GM18498 (cell line): ENCODE data around the gene NBEAL2.

ENCODE experiments used
- ATAC-seq: cut with Tn5 transposase; IDR thresholded peaks from one replicate; pipeline ENCODE4 v1.9.1; 2021; ENCODE audit warnings: mild to moderate bottlenecking, moderate library complexity; ENCODE audit not compliant: unreplicated experiment

Gene NBEAL2, protein sequence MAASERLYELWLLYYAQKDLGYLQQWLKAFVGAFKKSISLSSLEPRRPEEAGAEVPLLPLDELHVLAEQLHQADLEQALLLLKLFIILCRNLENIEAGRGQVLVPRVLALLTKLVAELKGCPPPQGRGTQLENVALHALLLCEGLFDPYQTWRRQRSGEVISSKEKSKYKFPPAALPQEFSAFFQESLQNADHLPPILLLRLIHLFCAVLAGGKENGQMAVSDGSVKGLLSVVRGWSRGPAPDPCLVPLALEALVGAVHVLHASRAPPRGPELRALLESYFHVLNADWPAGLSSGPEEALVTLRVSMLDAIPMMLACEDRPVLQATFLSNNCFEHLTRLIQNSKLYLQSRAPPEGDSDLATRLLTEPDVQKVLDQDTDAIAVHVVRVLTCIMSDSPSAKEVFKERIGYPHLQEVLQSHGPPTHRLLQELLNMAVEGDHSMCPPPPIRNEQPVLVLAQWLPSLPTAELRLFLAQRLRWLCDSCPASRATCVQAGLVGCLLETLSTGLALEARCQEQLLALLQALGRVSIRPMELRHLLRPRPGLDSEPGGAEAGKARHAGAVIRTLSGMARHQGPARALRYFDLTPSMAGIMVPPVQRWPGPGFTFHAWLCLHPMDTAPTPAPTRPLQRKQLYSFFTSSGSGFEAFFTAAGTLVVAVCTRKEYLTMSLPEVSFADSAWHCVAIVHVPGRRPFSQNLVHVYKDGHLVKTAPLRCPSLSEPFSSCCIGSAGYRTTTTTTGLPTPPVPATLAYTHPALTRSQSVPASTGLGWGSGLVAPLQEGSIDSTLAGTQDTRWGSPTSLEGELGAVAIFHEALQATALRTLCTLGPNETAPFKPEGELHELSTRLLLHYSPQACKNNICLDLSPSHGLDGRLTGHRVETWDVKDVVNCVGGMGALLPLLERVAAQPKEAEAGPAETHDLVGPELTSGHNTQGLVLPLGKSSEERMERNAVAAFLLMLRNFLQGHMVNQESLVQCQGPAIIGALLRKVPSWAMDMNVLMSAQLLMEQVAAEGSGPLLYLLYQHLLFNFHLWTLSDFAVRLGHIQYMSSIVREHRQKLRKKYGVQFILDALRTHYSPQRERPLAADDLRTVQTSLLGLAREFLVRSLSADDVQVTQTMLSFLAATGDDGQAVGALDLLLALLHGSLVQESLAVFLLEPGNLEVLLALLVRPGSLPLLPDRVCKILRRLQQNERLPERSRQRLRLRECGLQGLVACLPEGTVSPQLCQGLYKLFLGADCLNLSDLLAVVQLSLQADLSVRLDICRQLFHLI (N-terminal part only)

DNA sequence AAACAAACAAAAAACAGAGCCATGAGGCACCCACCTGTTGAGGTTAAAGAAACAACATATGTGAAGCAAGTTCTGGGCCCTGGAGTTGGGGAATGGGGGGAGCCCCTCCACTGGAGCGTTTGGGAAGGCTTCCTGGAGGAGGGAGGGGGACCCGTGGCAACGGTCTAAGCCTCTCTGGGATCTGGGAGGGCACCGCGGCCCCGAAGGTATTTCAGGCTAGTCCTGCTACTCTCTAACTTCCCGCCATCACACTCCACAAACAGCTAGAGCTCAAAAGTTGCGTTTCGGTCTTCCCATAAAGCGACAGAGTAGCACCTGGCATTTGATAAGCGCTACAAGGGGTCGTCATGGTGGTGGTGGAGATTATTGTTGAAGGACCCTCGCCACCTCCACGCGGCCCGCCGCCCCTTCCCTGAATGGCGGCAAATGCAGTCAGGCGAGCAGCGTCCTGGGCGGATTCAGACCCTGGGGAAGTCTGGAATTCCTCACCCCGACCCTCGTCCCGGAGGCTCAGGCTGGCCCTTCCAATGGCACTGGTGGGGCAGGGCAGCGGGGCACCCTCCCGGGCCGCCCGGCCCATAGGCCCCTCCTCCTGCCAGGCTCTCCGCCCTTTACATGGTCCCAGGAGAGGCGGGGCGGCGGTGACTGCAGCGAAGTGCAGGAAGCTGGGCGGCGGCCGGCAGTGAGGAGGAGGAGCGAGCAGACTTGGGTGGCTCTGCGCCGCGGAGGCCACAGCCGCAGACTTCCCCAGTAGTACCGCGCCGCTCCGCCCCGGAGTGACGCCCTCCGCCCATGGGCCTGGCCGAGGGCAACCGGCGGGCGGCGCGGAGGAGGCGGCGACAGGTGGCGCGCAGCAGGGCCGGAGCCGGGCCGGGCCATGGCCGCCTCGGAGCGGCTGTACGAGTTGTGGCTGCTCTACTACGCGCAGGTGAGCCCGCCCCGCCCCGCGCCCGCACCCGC is at the start of gene NBEAL2:
NBEAL2 (plus strand) TSS at position 682 of the 960 bp plus-strand sequence; CDS start at position 878, 196 bp downstream.
- peak; percentile 73 for ATAC-seq

DNA sequence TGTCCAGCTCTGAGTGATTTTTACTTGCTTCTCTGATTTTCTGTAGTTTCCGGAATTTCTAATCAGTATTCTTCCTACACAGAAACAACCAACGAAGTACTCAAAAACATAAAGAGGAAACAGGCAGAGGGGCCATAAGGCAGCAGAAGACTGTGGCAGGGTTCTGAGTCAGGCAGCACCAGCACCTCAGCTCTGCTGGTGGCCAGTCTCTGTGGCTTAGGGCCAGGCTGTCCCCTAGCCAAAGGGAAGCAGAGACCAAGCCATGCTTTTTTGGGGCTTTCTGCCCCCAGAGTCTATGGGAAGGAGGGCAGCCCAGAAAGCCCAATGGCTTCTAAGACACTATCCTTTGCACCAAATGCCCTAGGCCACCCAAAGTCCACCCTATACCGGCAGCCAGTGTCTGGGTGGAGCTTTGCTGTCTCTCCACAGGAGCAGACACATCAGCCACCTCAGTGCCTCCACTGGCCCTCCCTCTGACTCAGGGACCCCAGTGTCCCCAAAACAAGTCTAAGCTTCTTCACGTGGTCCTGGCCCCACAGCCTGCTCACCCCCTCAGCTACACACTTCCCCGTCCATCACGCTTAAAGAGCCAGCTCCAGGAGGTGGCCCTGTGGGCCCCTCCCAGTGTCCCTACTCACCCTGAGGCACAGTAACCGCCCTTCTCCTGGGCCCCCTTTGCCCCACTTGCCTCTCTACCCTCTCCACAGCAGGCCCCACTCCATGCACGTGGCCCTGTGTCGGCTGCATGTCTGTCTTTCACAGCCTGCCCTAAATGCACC is 49.1 kb upstream of the NBEAL2 start:
- ATAC-seq: no peak

DNA sequence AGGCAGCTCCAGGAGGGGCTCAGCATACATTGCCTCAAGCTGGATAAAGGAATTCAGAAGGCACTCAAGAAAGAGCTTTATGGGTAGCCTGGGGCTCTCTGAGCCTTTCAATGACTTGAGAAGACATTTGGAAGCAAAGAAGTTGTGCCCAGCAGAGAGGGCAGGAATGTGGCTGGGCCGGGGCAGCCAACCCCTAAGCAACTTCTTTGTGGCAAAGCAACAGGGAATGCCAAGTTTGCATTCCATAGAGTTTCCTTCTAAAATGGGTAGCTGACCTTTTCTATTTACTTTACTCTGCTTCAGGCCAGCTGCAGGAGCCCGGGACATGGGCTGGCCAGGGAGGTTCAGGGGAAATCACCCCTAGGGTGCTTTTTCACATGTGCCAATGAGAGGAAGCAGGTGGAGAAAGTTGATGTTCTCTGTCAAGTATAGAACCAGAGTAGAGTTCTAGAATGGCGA is 48.5 kb upstream of the NBEAL2 start:
- ATAC-seq: no peak

DNA sequence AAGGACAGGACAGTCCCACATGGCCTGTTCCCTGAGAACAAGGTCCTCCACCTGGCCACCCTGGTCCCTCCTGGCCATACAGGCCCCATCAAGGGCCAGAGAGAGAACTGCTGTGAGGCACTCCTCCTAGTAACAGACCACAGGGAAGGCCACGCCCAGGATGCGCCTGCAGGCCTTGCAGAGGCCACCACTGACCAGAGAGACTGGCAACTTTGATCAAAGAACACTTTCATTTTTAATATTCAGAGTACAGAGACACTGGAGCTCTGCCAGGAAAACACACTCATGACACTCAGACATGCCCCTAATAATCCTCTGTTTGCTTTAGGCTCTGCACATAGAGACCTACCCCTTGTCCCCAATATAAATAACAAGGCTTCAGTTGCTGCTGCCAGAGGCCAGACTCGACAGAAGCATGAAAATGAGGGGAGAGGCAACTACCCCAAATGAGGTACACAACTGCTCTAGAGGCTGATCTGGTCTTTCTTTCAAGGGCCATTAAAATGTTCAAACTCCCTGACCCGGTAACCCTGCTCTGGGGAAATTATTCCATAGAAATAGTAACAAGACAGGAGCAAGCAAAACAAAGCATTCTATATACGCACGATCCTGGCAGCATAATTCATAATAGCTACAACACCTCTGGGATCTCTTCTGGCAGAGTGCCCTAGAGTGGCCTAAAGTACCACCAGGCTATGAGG is 47.7 kb upstream of the NBEAL2 start:
- ATAC-seq: no peak

DNA sequence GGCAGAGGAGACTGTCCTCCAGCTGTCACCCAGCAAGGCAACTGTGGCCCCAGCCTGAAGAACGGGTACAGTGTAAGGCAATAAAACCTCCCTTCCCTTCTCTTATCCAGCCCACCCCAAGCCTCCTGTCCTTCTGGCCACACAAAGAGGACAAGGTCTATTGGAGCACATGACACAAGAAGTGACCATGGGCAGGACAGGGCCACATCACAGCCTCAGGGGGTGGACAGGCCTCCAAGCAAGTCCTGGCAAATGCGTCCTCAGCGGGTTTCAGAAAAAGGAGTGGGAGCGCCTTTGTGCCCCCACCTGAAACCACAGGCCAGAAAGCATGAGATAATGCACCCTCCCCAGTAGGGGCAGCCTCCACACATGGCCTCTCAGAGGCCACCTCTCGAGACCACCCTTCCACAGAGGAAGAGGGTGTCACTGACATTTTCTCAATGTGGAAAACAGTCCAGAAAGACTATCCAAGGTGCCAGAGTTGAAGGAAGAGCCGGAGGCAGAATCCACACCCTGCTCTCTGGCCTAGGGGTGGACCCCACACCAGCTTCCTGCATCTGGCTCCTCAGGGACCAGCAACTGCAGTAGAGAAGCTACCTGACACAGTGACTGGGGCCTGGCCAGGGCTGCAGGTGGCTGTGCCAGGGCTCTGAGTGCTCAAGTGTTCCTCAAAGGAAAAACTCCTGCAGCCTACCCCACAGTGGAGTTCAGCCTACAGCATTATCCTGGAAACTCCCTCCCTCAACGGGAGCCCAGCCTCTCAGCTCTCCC is 46.8 kb upstream of the NBEAL2 start:
- no peak for ATAC-seq

DNA sequence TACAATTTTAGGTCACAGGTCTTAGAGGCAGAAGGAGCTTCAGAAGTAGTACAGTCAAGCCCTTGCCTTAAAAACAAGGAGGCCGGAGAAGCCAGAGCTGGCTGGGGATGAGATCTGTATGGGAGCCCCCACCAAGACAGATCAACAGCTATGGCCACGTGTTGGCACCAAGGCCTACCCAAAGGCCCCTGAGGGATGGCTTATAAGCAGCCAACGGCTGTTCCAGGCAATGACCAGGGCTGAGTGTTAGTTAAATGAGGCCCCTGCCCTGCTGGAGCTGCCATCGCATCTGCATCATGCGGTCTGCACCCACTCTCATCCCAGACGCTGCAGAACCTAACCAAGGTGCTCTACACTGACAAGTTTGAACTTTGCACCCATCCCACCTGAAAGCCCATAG is 46.2 kb upstream of the NBEAL2 start:
- ATAC-seq: no peak

DNA sequence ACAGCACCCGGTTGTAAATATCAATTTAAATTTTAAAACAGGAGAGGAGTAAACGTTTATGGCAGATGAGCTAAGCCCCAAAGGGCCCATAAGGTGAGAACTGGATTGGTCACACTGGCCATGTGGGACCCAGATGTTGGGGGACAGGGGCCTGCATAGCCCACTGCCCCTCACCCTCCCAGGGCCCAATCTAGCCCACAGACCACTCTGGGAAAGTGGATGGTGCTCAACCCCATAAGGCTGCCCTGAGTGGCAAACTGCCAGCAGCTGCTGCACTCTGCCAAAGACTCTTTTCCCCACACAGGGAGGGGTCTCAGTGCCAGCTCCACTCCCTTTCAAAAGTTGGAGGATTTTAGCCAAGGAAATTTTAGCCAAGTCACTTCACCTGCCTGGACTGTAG is 45.4 kb upstream of the NBEAL2 start:
- no peak for ATAC-seq

DNA sequence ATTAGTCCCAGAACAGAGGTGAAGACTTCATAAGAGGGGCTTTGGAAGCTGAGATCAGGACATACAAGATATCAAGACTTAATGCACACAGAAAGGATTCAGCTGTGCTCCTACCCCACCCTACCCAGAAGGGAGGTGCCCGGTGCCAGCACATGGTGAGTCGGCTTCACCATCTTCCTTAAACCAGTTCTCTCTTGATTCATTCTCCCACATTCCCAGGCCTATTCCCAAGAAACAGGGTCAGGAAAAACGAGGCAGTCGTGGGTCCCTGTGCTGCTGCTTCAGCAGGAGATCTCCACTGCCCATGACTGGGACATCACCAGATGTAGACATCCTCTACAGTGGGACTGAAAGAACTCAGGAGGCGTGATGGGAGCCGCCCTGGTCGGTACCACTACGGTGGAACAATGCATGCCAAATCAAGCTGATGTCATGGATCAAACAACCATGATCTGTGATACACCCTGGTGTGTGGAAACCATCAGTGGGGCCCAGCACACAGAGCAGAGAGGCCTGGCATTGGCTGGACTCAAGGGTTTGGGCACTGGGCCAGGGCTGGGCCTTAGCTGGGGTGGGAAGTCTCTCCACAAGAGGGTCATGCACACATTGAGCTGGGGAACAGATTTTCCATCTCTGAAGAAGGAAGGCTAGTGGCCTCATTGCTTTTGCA is 44.8 kb upstream of the NBEAL2 start:
- no peak for ATAC-seq

DNA sequence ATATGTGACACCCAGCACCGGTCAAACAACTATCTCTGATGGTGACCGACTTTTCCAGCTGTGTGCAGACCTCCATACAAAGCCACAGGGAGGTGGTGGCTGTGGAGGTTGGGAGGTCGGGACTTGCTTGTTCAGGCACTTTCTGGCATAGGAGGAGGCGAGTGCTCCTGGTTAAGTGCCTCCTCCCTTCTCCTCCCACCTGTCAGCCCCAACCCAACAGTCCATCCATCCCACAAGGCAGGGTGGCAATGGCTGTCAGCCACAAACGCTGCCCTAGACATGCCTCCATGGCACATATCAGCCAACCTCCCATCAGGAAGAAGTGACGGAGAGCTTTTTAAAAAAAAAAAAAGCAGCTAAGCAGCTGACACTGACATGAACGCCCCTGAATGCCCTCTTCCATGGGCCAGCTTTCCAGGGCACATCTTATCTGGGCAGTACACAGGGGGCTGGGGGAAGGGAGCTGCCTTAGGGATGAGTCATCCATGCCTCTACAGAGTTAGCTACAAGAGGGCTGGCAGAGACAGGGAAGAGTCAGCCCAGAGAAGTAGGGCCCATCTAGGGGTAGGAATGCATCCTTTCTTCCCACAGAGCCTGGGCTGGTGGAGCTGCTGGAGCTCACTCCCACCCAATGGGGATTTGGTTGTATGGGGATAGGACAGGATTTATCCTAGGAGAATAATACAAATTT is 44.2 kb upstream of the NBEAL2 start:
- no peak for ATAC-seq

DNA sequence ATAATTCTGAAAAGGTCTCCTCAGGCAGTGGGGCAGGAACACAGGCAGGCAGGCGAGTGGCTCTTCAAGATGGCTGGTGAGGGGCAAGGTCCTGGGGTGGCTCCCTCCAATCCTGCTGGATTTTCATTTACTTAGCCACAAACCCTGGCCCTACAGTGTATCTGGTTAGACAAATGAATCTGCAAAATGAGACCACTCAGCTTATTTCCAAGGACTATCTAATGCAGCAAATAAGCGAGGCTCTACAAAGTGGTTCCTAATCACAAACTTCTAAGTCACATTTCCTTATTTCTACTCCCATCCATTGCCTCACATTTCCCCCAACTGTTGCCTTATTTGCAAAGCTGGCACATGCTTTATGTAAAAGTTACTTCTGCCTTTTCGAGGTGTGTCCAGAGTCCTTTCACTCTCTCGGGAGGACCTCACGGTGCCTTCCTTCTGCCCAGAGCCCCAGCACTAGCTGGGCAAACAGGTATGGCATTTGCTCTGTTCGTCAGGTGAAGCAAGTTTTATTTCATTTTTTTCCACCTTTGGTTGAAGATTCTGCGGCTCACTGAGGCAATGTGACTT is 43.4 kb upstream of the NBEAL2 start:
- no peak for ATAC-seq

DNA sequence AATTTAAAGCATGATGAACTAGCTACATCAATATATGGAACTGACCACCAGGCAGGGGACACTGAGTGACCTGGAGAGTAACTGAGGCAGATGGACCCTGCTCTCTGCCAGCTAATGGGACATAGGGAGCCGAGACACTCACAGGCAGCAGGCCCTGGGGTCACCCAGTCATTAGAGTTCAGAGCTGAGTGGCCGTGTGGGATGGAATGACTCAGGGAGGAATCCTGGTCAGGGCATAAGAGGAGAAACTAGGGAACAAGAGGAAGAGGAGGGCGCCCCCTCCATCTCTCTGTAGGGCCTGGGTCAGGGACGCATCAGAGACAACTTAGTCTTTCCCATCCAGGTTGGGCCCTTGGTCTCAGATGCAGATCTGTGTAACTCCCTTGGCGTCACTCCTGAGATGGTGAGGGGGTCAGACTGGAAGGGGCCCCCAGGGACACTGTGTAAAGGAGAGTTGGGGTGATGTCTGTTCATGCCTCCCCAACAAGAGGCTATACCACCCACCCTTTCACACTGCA is 42.7 kb upstream of the NBEAL2 start:
- ATAC-seq: no peak

DNA sequence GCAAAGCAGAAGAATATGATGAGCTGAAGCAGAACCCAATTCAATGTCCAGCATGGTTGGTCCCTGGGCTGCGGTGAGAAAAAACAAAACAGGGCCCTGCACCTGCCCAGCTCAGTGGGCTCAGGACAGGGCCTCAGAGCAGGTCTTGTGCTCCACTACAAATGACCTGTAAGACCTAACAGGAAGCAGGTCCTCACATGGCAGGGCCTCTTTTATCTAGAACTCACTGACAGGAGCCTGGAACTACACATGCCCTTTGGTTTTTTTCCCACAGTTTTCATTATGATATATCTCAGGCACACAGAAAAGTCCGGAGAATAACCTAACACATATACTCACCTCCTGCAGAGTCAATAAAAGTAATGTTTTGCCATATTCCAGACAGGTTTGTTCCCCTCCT is 41.3 kb upstream of the NBEAL2 start:
- no peak for ATAC-seq

DNA sequence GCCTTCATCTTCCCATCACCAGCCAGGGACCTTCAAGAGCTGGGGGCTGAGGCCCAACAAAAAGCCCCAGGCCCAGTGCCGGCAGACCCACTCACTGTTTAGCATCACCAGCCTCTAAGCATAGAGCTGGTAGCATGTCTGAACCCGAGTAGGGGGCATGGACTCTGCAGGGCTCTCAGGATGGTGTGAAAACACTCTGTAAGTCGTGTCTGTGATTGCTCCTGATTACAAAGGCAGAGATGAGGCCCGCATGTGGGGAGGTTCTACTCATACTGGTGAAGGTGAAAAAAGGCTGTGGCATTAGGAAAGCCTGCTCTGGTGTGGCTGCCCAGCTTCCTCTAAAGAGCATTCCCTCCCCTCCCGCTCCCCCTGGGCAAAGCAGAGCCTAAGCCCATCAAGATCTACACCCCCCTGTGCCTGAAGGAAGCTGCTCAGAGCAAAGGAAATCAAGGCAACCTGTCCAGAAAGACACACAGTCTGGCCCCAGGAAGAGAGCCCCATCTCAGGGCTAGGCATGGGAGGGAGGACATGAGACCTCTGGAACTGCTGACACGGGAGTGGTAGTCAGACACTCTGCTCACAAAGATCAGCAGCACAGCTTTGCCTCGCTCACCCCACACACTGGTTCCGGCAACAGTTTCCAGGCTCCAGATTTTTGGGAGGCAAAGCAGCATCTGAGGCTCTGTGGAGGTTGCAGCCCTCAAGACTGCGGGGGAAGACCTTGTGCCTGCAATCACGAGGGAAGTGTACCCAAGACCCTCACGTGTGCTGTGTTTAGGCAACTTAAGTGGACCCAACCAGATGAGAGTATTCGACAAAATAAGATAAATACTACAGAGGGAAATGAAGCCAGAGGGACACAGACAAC is 39.7 kb upstream of the NBEAL2 start:
- ATAC-seq: no peak

DNA sequence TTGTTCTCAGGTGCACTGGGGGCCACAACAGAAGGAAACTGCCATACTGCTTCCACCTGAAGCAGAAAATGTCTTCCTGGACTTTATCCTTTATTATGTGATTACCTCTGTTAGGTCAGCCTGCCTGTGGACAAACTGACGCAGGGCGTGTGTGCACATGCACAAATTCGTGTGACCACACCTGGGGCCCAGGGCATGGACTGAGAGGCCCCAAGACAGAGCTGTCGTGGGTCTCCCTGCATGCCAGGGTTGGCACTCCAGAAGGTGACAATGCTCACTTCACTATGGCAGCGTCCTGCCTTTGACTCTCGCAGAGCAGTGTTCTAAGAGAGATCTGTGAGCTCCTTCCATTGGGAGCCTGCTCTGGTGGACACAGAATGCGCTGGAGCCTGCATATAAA is 37.4 kb upstream of the NBEAL2 start:
- no peak for ATAC-seq
